Neural progenitor cell (in vitro differentiated cells): ENCODE results near the gene ZMIZ1.

Source experiments
- CTCF ChIP-seq: fragments of 200-600 bp; sonication (generic); IDR thresholded peaks from 2 replicates; pipeline ENCODE4 v1.5.1; 2017; ENCODE audit warnings: antibody characterized with exemption, mild to moderate bottlenecking
- EZH2 ChIP-seq: fragments of 200-600 bp; sonication (generic); IDR thresholded peaks from 2 replicates; pipeline ENCODE4 v1.6.1; 2017; ENCODE audit warnings: antibody characterized with exemption, mild to moderate bottlenecking, moderate library complexity
- EZH2phosphoT487 ChIP-seq: fragments of 200-600 bp; sonication (generic); IDR thresholded peaks from 2 replicates; pipeline ENCODE4 v1.6.1; 2017; ENCODE audit warnings: antibody characterized with exemption

- TF ChIP-seq CTCF (no peak), EZH2 (no peak), EZH2phosphoT487 (no peak)
Measured at GRCh38 chr10:79111427-79111826, 42.7 kb downstream of the ZMIZ1 start.
